Esophagus (tissue), 2 donors: ENCODE data around the gene BOK. TPM values are rescaled to one million over a fixed set of nuclear protein-coding genes. Genes with fewer than 3 reads are reported as not detected.
"Not testable (repeated sequence)": the region's sequence is repeated elsewhere in the genome, so short reads cannot be mapped to it uniquely, and the experiment has no call there.

Experiments
- H3K27ac ChIP-seq, 2 donors: one replicate each; pipeline ENCODE4 v1.5.1; 2013; ENCODE audit warnings: low read depth in 2 of 2, mild to moderate bottlenecking in 2 of 2, inconsistent platforms in 1 of 2, low read length in 1 of 2, moderate library complexity in 1 of 2
- H3K27me3 ChIP-seq, 2 donors: one replicate each; pipeline ENCODE4 v1.6.1; 2013; ENCODE audit warnings: low read length in 2 of 2, control low read depth in 1 of 2, mild to moderate bottlenecking in 1 of 2; ENCODE audit not compliant: insufficient read depth in 2 of 2, control insufficient read depth in 1 of 2
- H3K36me3 ChIP-seq, 2 donors: one replicate each; pipeline ENCODE4 v1.6.1; 2013; ENCODE audit warnings: low read length in 1 of 2; ENCODE audit not compliant: control insufficient read depth in 2 of 2, insufficient read depth in 2 of 2
- H3K4me1 ChIP-seq, 2 donors: one replicate each; pipeline ENCODE4 v1.6.1; 2013; ENCODE audit warnings: low read length in 1 of 2; ENCODE audit not compliant: control insufficient read depth in 2 of 2, insufficient read depth in 2 of 2
- H3K4me3 ChIP-seq, 2 donors: one replicate each; pipeline ENCODE4 v1.5.1; 2013; ENCODE audit warnings: low read length in 2 of 2, mild to moderate bottlenecking in 2 of 2, low read depth in 1 of 2, moderate library complexity in 1 of 2
- H3K9me3 ChIP-seq, 2 donors: one replicate each; pipeline ENCODE4 v1.6.1; 2013; ENCODE audit warnings: mild to moderate bottlenecking in 2 of 2, low read depth in 1 of 2, low read length in 1 of 2, moderate library complexity in 1 of 2; ENCODE audit not compliant: control insufficient read depth in 2 of 2, insufficient read depth in 1 of 2
- WGBS, 2 donors: extraction: QIAGEN DNeasy Blood & Tissue Kit; methylation state at CpG; one replicate each; pipeline ENCODE4 v1.1.7; 2013; 5-methylcytosine and 5-hydroxymethylcytosine counted together
- polyA plus RNA-seq, 2 donors: library from polyadenylated mRNA; stranded (reverse); fragments of 200-250 nt; gene quantifications; one replicate each; pipeline ENCODE4 v1.2.3, GENCODE V29; 2013
- donor health status: healthy with polysubstance abuse.
- donor health status: Bipolar disorder and iron deficiency.

BOK gene
- polyA plus RNA-seq, 2 donors, result 29.8 to 38.7 TPM

GRCh38 chr2:241577413-241578122 lies 19.0 kb downstream of the BOK start:
- Histone ChIP-seq H3K27me3 (no peaks in the 10 kb centered on the region), H3K9me3 (peaks cover 0 to under 1% of the 10 kb centered on the region in 2 donors), H3K27ac (no peak overlapping the region), H3K4me1 (no peaks in the 10 kb centered on the region), H3K4me3 (no peak overlapping the region), H3K36me3 (peaks cover 0 to 12% of the 10 kb centered on the region in 2 donors)
- 55 to 62% methylated on average over 9 of the region's 9 CpGs for WGBS, 2 donors

- H3K27ac ChIP-seq, result no peak overlapping the region
- peaks cover 0 to 2% of the 10 kb centered on the region in 2 donors for H3K9me3 ChIP-seq
- no peaks in the 10 kb centered on the region for H3K27me3 ChIP-seq
- WGBS, 2 donors, result 87% methylated on average over 7 of the region's 7 CpGs
- H3K4me1 ChIP-seq, result no peaks in the 10 kb centered on the region
- peaks cover 6 to 11% of the 10 kb centered on the region in 2 donors for H3K36me3 ChIP-seq
- H3K4me3 ChIP-seq, result no peak overlapping the region
Measured at GRCh38 chr2:241579281-241579680, 20.7 kb downstream of the BOK start.

- peaks cover 5 to 16% of the 10 kb centered on the region in 2 donors for H3K9me3 ChIP-seq
- H3K27me3 ChIP-seq, result no peaks in the 10 kb centered on the region
- peaks cover 6 to 17% of the 10 kb centered on the region in 2 donors for H3K36me3 ChIP-seq
- H3K4me1 ChIP-seq, result no peaks in the 10 kb centered on the region
- WGBS, 2 donors, result 94 to 96% methylated on average over 8 of the region's 8 CpGs
- no peak overlapping the region for H3K4me3 ChIP-seq
- no peak overlapping the region for H3K27ac ChIP-seq
Measured at GRCh38 chr2:241582328-241582727, 23.8 kb downstream of the BOK start.

- Histone ChIP-seq H3K4me1 (no peaks in the 10 kb centered on the region), H3K9me3 (peaks cover 5 to 16% of the 10 kb centered on the region in 2 donors), H3K4me3 (no peak overlapping the region), H3K27ac (no peak overlapping the region), H3K36me3 (peaks cover 6 to 17% of the 10 kb centered on the region in 2 donors), H3K27me3 (no peaks in the 10 kb centered on the region)
- WGBS, 2 donors, result 96 to 97% methylated on average over 4 of the region's 4 CpGs
Measured at GRCh38 chr2:241582806-241583205, 24.3 kb downstream of the BOK start.

GRCh38 chr2:241584436-241584835 lies 25.9 kb downstream of the BOK start:
- peaks cover 6 to 19% of the 10 kb centered on the region in 2 donors for H3K36me3 ChIP-seq
- 83 to 84% methylated on average over 12 of the region's 12 CpGs for WGBS, 2 donors
- no peak overlapping the region for H3K27ac ChIP-seq
- H3K27me3 ChIP-seq, result no peaks in the 10 kb centered on the region
- peaks cover 5 to 16% of the 10 kb centered on the region in 2 donors for H3K9me3 ChIP-seq
- no peak overlapping the region for H3K4me3 ChIP-seq
- no peaks in the 10 kb centered on the region for H3K4me1 ChIP-seq

- H3K9me3 ChIP-seq, result peaks cover 5 to 16% of the 10 kb centered on the region in 2 donors
- H3K4me1 ChIP-seq, result no peaks in the 10 kb centered on the region
- H3K4me3 ChIP-seq, result no peak overlapping the region
- no peaks in the 10 kb centered on the region for H3K27me3 ChIP-seq
- H3K27ac ChIP-seq, result no peak overlapping the region
- WGBS, 2 donors, result 96% methylated on average over 2 of the region's 2 CpGs
- H3K36me3 ChIP-seq, result peaks cover 6 to 29% of the 10 kb centered on the region in 2 donors
Measured at GRCh38 chr2:241586564-241587264, 28.2 kb downstream of the BOK start.

GRCh38 chr2:241589863-241590262 lies 31.3 kb downstream of the BOK start:
- not testable (repeated sequence) for H3K27me3 ChIP-seq, H3K4me1 ChIP-seq, H3K9me3 ChIP-seq, H3K27ac ChIP-seq, H3K4me3 ChIP-seq
- 79 to 89% methylated on average over 17 of the region's 17 CpGs for WGBS, 2 donors
- peaks cover 0 to 30% of the 10 kb centered on the region in 2 donors for H3K36me3 ChIP-seq

- peaks cover 0 to 31% of the 10 kb centered on the region in 2 donors for H3K36me3 ChIP-seq
- 90 to 91% methylated on average over 33 of the region's 33 CpGs for WGBS, 2 donors
- H3K4me1 ChIP-seq, H3K27ac ChIP-seq, H3K9me3 ChIP-seq, H3K27me3 ChIP-seq, H3K4me3 ChIP-seq: not testable (repeated sequence)
Measured at GRCh38 chr2:241590496-241591455, 32.2 kb downstream of the BOK start.

- Histone ChIP-seq H3K9me3 (peaks cover 0 to under 1% of the 10 kb centered on the region in 2 donors), H3K27ac (no peak overlapping the region), H3K27me3 (no peaks in the 10 kb centered on the region), H3K4me1 (no peaks in the 10 kb centered on the region), H3K4me3 (no peak overlapping the region), H3K36me3 (peaks cover 0 to 30% of the 10 kb centered on the region in 2 donors)
- 91 to 92% methylated on average over 18 of the region's 18 CpGs for WGBS, 2 donors
Measured at GRCh38 chr2:241592126-241592845, 33.7 kb downstream of the BOK start.
